ENCODE data around the gene TOE1. TPM values are rescaled to one million over a fixed set of nuclear protein-coding genes. Genes with fewer than 3 reads are reported as not detected.
"Not testable (repeated sequence)": the region's sequence is repeated elsewhere in the genome, so short reads cannot be mapped to it uniquely, and the experiment has no call there.

The TOE1 gene
- 39.1 and 41.4 TPM in 2 replicates for total RNA-seq

DNA sequence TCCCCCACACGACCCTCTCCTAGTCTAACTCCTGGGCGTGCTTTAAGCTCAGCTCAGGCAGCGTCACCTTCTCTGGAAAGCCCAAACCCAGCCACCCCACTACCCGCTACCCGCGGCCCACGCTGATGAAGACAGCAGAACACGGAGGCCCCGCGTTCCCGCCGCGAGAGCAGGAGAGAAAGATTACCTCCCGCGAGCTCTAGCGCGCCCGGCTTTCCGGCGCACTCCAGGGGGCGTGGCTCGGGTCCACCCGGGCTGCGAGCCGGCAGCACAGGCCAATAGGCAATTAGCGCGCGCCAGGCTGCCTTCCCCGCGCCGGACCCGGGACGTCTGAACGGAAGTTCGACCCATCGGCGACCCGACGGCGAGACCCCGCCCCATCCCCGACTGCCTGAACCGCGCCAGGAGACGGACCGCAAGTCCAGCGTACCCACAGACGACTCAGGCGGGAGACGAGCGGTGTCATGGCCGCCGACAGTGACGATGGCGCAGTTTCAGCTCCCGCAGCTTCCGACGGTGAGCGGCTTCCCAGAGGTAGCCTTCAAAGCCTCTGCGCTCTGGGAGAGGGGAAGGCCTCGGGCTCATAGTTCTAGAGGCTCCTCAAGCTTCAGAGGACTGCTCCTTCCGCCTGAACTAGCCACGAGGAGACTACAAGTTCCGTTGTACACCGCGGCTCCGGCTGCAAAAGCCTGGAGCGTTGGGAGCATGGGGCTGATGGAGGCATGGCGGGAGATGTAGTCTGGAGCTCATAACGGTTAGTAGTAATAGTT, at the start of gene TOE1, which contains the start of gene MUTYH:
Gene TOE1 (plus strand): TSS at position 382 of the 770 bp plus-strand sequence. CDS start 83 bp downstream, at position 465.
Gene MUTYH (minus strand): TSS at position 652 of the 770 bp plus-strand sequence. CDS start 5,935 bp downstream, outside the sequence.
- Mint-ChIP-seq H3K27ac (peak within 1 kb of the TSS; percentile 100), H3K4me1 (ENCODE audit: low read depth) (peaks cover 39% of the 10 kb centered on the region), H3K9me3 (no peaks in the 10 kb centered on the region), H3K36me3 (ENCODE audit: low read depth) (peaks cover 42% of the 10 kb centered on the region), H3K4me3 (peak within 1 kb of the TSS; percentile 99), H3K27me3 (ENCODE audit: insufficient read depth) (no peaks in the 10 kb centered on the region)
- intact Hi-C loops (cut with micrococcal nuclease), result loop anchor here (1.0 kb wide), 11 partner anchors 14 to 907 kb away; partner anchors contain the start of genes AKR1A1, ARMH1, CCDC163 and EIF2B3
- DNase-seq (ENCODE audit: low spot score), result peak; percentile 94

DNA sequence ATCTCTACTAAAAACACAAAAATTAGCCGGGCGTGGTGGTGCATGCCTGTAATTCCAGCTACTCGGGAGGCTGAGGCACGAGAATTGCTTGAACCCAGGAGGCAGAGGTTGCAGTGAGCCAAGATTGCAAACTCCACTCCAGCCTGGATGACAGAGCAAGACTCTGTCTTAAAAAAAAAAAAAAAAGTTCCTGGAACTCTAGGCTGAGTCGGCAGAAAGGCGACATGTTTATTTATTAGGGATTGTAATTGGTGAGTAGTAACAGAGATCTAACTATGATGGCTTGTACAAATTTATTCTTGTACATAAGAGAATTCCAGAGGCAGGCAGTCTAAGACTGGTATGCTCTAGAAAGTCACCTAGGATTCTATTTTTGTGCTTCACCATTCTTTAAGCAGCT, 49.0 kb upstream of the TOE1 start:
- H3K27me3 Mint-ChIP-seq (ENCODE audit: insufficient read depth); H3K4me1 Mint-ChIP-seq (ENCODE audit: low read depth); DNase-seq (ENCODE audit: low spot score); H3K27ac Mint-ChIP-seq; H3K9me3 Mint-ChIP-seq; intact Hi-C loops (cut with micrococcal nuclease); H3K4me3 Mint-ChIP-seq; H3K36me3 Mint-ChIP-seq (ENCODE audit: low read depth): not testable (repeated sequence)

GRCh38 chr1:45291716-45292115, 48.3 kb upstream of the TOE1 start:
- Mint-ChIP-seq H3K4me3 (no peak overlapping the region), H3K27ac (no peak overlapping the region), H3K9me3 (no peaks in the 10 kb centered on the region), H3K4me1 (ENCODE audit: low read depth) (no peaks in the 10 kb centered on the region), H3K27me3 (ENCODE audit: insufficient read depth) (peaks cover 6% of the 10 kb centered on the region), H3K36me3 (ENCODE audit: low read depth) (no peaks in the 10 kb centered on the region)
- DNase-seq (ENCODE audit: low spot score), result no peak
- intact Hi-C loops (cut with micrococcal nuclease), result no loop called here

DNA sequence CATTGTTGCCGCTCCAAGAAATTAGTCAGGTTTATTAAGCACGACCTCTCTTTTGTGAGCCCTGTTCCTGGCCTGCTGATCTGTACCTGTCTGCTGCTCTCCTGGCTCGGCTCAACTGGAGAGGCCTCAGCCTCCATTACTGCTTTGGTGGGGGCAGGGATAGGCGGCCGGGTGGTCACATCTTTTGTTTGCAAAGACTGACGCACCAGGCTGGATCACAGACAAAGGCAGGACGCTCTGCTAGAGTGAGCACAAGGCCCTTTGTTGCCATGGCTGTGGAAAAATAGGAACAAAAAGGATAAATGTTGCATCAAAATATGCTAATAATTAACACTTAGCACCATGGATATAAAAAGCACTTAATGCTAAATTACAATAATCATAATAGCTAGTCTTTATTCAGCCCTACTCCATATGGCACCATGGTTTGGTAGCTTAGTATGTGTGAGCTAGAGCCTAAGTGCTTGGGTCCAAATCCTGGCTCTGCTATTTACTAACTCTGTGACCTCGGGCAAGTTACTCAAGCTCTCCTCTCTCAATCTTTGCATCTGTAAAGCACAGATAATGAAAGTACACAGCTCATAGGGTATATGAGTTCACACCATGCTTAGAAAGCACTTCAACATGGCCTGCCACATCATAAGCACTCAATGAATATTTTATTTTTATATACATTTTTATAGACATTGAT, 42.2 kb upstream of the TOE1 start:
- Mint-ChIP-seq H3K9me3 (no peaks in the 10 kb centered on the region), H3K4me3 (no peak overlapping the region), H3K27ac (no peak overlapping the region), H3K36me3 (ENCODE audit: low read depth) (no peaks in the 10 kb centered on the region), H3K4me1 (ENCODE audit: low read depth) (peaks cover 18% of the 10 kb centered on the region), H3K27me3 (ENCODE audit: insufficient read depth) (no peaks in the 10 kb centered on the region)
- intact Hi-C loops (cut with micrococcal nuclease), result no loop called here
- DNase-seq (ENCODE audit: low spot score), result no peak

DNA sequence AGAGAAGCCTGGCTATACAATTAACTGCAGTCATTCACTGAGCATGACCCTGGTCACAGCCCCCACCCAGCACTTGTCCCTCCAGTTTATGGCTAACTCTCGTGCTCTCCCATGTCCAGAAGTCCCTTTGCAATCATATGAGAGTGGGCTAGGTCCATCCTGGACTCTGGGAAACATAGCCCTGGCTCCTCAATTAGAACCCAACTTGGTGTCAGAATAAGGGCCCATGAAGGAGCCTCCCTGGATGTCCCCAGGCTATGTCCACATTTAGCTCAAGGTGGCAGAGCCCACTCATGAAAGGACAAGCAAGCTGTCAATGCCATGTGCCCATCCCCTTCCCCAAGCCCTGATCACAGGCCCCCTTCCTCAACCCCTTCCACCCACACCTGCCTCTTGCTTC, 40.7 kb upstream of the TOE1 start:
- Mint-ChIP-seq H3K9me3 (no peaks in the 10 kb centered on the region), H3K27me3 (ENCODE audit: insufficient read depth) (no peaks in the 10 kb centered on the region), H3K4me3 (no peak overlapping the region), H3K36me3 (ENCODE audit: low read depth) (peaks cover 1% of the 10 kb centered on the region), H3K4me1 (ENCODE audit: low read depth) (peaks cover 21% of the 10 kb centered on the region), H3K27ac (no peak overlapping the region)
- no peak for DNase-seq (ENCODE audit: low spot score)
- intact Hi-C loops (cut with micrococcal nuclease), result no loop called here

DNA sequence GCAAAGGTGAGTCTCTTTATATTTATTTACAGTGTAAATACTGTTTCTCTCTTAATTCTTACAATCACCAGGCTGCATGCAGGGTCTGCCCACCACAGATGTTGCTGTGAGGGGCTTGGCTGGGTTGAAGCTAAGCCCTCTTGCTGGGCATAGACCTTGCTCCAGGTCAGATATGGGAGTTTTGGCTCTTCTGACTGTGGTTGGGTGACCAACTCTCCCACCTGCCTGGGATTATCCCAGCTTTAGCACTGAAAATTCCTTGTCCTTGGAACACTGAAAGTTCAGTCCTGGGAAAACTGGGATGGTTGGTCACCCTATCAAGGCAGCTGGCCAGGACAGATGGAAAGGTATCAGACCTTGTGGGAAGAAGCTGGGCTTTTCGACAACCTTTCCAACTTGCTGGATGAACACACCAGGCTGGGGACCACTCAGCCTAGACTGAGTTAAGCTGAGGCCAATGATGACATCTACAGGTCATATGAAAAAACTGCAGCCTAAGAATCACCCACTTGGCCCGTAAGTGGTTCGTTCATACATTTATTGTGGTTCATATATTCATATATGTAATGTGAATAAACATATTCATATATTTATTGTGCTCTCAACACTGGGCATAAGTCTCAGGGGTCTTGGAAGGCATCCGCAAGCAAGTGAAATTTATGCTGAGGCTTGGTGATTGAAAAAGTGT, 39.8 kb upstream of the TOE1 start:
- Mint-ChIP-seq H3K9me3 (no peaks in the 10 kb centered on the region), H3K4me1 (ENCODE audit: low read depth) (peaks cover 30% of the 10 kb centered on the region), H3K4me3 (no peak overlapping the region), H3K27me3 (ENCODE audit: insufficient read depth) (no peaks in the 10 kb centered on the region), H3K36me3 (ENCODE audit: low read depth) (peaks cover 1% of the 10 kb centered on the region), H3K27ac (no peak overlapping the region)
- no peak for DNase-seq (ENCODE audit: low spot score)
- intact Hi-C loops (cut with micrococcal nuclease), result loop anchor here (1.0 to 10.0 kb wide), 8 partner anchors 94 to 945 kb away; partner anchors contain the start of genes ERI3 and ZSWIM5

- Mint-ChIP-seq H3K9me3 (no peaks in the 10 kb centered on the region), H3K4me3 (no peak overlapping the region), H3K27me3 (ENCODE audit: insufficient read depth) (no peaks in the 10 kb centered on the region), H3K4me1 (ENCODE audit: low read depth) (peaks cover 35% of the 10 kb centered on the region), H3K36me3 (ENCODE audit: low read depth) (peaks cover 1% of the 10 kb centered on the region), H3K27ac (no peak overlapping the region)
- intact Hi-C loops (cut with micrococcal nuclease), result loop anchor here (1.0 to 10.0 kb wide), 8 partner anchors 94 to 946 kb away; partner anchors contain the start of genes ERI3 and ZSWIM5
- DNase-seq (ENCODE audit: low spot score), result no peak
These were observed 39.3 kb upstream of the TOE1 start for GRCh38 chr1:45300669-45300997.

GRCh38 chr1:45302505-45303150, 37.3 kb upstream of the TOE1 start:
- no peaks in the 10 kb centered on the region for H3K27me3 Mint-ChIP-seq (ENCODE audit: insufficient read depth)
- H3K27ac Mint-ChIP-seq, result no peak overlapping the region
- peaks cover 50% of the 10 kb centered on the region for H3K4me1 Mint-ChIP-seq (ENCODE audit: low read depth)
- no peak for DNase-seq (ENCODE audit: low spot score)
- intact Hi-C loops (cut with micrococcal nuclease), result loop anchor here (1.0 to 10.0 kb wide), 14 partner anchors 24 to 948 kb away; partner anchors contain the start of genes ARMH1, EIF2B3, ERI3 and GPBP1L1
- peaks cover 1% of the 10 kb centered on the region for H3K36me3 Mint-ChIP-seq (ENCODE audit: low read depth)
- peak overlapping the region; percentile 49 for H3K4me3 Mint-ChIP-seq
- no peaks in the 10 kb centered on the region for H3K9me3 Mint-ChIP-seq

DNA sequence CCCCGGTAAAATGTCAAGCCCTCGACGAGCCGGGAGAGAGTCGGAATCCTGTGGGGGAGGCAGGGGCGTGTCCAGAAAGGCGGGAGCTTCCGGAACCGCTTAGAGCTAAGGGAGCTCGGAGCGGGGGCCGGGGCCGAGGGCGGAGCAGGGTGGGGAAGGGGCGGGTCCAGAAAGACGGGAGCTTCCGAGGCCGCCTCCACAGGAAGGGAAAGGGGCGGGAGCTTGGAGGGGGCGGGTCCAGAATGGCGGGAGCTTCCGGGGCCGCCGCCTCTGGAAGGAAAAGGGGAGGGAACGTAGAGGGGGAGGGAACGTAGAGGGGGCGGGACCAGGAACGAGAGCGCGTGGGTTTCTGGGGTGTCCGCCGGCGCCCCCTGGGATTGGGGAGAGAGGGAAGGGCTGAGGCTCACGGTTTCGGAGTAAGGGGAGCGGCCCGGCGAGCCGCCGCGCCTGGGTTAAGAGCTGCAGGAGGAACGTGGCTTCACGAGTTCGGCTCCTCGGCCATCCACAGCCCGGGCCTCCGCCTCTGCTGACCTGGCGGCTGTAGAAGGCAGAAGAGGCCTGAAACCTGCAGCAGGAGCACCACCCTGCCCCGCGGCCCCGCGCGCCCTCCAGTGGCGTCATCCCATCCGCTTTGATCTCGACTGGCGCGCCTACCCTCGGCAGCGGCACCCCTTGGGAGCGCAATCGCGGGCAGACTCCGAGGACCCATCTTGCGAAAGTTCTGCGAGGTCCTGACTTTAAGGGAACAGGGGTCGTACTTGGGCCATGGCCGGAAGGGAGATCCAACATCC, 36.3 kb upstream of the TOE1 start:
- Mint-ChIP-seq H3K4me1 (ENCODE audit: low read depth) (peaks cover 50% of the 10 kb centered on the region), H3K4me3 (peak overlapping the region; percentile 92), H3K27ac (peak overlapping the region; percentile 93), H3K27me3 (ENCODE audit: insufficient read depth) (no peaks in the 10 kb centered on the region), H3K9me3 (no peaks in the 10 kb centered on the region), H3K36me3 (ENCODE audit: low read depth) (peaks cover 1% of the 10 kb centered on the region)
- intact Hi-C loops (cut with micrococcal nuclease), result loop anchor here (1.0 to 10.0 kb wide), 14 partner anchors 23 to 949 kb away; partner anchors contain the start of genes ARMH1, EIF2B3, ERI3 and GPBP1L1
- DNase-seq (ENCODE audit: low spot score), result peak; percentile 87

DNA sequence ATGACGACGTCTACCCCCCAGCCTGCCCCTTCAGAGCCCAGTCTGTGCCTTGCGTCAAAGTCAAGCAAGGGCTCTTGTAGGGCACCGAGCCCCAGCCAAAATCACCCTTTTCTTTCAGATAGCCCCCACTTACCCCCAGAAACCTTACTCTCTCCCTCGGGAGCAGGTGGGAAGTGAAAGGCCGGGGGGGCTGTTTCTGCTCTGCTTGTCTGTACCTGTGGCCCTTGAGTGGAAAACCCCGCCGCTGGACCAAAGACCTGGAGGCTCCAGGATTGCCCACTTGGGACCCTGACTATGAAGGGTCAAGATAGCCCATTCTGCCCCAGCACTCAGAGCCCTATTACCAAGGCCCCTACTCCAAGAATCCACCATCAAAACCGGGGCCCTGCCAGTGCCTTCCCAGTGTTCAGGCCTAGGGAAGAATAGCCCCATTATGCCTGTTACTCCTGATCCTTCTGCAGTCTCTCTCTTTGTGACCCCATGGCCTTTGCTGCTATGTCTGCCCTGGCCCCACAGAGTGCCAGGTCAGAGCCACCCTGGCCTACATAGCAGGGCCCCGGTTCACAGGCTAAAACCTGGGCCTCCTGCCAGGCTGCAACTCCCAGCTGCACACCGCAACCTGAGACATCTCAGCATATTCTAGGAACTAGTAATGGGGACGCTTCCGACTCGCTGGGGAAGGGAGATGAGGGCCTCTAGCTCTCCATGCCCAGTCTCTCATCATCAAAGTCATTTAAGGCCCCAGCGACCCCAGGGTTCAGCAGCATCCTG, 35.5 kb upstream of the TOE1 start:
- Mint-ChIP-seq H3K4me3 (peak overlapping the region; percentile 92), H3K4me1 (ENCODE audit: low read depth) (peaks cover 50% of the 10 kb centered on the region), H3K27me3 (ENCODE audit: insufficient read depth) (no peaks in the 10 kb centered on the region), H3K36me3 (ENCODE audit: low read depth) (peaks cover 1% of the 10 kb centered on the region), H3K27ac (peak overlapping the region; percentile 93), H3K9me3 (no peaks in the 10 kb centered on the region)
- intact Hi-C loops (cut with micrococcal nuclease), result loop anchor here (5.0 to 10.0 kb wide), 3 partner anchors 362 to 950 kb away; partner anchors contain the start of gene ERI3
- no peak for DNase-seq (ENCODE audit: low spot score)

- peaks cover 1% of the 10 kb centered on the region for H3K36me3 Mint-ChIP-seq (ENCODE audit: low read depth)
- intact Hi-C loops (cut with micrococcal nuclease), result loop anchor here (10.0 kb wide), 1 partner anchor 950 kb away; the partner anchor contains the start of gene ERI3
- peaks cover 48% of the 10 kb centered on the region for H3K4me1 Mint-ChIP-seq (ENCODE audit: low read depth)
These were observed 34.7 kb upstream of the TOE1 start for GRCh38 chr1:45305231-45305630.

More at GRCh38 chr1:45305231-45305630, 34.7 kb upstream of the TOE1 start:
- peak overlapping the region; percentile 92 for H3K4me3 Mint-ChIP-seq
- peak overlapping the region; percentile 61 for H3K27ac Mint-ChIP-seq
- H3K9me3 Mint-ChIP-seq, result no peaks in the 10 kb centered on the region
- DNase-seq (ENCODE audit: low spot score), result no peak
- H3K27me3 Mint-ChIP-seq (ENCODE audit: insufficient read depth), result no peaks in the 10 kb centered on the region
